CD4-positive, alpha-beta T cell treated with Interleukin-6 at 100 ng/mL for 8 hours (primary cell): ENCODE results near the gene CYP51A1.
"Not testable (repeated sequence)": the region's sequence is repeated elsewhere in the genome, so short reads cannot be mapped to it uniquely, and the experiment has no call there.

Experiments
- DNase-seq: peaks from one replicate; pipeline ENCODE4 v3.0.0-alpha.2; 2020; ENCODE audit warnings: mixed read lengths, low spot score

The CYP51A1 gene

DNA sequence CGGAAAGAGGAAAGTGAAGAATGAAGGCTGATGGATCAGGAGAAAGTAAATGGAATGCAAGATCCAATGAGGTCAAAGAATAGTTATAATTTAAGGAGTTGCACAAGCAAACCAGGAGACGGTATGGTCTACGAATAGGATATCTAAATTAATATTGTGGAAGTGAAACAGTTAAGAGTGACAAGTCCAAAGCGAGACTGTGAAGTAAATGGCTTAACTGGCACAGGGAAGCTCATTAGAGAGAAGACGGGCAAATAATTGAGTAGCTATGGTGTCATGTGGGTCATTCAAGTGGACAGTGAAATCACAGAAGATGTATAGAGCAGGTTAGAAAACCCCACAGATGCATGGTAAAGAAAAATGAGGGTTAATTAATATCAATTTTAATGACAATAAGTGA, 3.2 kb downstream of the CYP51A1 start:
- DNase-seq: no peak

DNA sequence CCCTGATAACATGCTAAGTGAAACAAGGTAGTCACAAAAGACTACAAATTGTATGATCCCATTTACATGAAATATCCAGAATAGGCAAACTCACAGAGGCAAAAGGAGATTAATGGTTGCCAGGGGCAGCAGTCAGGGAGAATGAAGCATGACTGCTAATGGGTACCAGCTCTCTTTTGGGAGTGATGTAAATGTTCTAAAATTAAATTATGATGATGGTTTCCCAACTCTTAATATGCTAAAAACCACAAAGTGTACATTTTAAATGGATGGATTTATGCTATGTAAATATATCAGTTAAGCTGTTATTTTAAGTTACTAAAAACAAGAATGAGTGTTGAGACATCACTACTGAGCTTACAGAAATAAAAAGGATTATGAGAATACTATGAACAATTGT, 12.6 kb downstream of the CYP51A1 start:
- no peak for DNase-seq

DNA sequence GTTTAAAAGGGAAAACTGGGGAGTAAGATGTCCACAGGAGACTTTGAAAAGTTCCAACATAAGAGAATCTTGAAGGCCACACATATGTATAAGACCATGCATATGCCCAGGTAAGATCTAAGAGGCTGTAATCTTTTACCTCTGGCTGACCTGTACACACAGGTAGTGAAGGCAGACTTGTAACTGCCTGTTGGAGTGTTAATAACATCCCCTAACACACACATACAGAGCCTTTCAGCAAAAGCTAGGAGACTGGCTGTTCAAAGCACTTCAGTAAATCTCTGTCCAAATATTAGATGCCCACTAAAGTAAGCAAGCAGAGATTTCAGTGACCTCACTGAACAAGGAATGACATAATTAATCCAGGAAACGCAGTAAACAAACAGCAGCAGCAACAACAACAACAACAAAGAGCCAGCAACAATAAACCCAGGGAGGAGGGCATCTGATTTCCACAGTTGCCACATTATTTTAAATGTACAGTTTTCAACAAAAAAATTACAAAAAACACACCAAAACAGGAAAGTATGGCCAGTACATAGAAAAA, 15.0 kb downstream of the CYP51A1 start:
- no peak for DNase-seq

DNA sequence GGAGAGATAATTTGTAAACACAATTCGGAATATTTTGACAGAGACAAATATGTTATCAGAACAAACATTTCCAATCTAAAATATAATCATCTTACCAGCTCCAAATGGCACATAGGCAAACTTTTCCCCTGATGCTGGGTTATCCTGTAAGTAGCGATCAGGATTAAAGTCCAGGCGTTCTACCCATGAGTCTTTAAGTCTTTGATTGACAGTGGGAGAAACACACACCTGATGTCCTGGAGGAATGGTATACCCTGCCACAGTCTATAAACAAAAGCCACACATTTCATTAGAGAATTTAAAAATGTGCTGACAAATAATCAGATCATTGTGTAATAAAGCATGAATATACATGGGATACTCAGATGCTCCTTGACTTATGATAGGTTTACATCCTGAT, 17.3 kb downstream of the CYP51A1 start:
- DNase-seq: no peak

DNA sequence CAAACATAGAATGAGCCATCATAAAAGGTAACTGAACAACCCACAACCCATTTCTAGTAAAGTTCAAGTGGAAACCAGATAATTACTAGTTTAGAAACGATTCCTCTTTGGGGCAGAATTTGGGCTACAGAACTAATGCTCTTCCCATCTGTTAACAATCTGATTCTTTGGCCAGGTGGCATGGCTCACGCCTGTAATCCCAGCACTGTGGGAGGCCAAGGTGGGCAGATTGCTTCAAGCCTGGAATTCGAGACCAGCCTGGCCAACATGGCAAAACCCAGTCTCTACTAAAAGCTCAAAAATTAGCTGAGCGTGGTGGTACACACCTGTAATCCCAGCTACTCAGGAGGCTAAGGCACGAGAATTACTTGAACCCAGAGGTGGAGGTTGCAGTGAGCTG, 18.5 kb downstream of the CYP51A1 start:
- no peak for DNase-seq

DNA sequence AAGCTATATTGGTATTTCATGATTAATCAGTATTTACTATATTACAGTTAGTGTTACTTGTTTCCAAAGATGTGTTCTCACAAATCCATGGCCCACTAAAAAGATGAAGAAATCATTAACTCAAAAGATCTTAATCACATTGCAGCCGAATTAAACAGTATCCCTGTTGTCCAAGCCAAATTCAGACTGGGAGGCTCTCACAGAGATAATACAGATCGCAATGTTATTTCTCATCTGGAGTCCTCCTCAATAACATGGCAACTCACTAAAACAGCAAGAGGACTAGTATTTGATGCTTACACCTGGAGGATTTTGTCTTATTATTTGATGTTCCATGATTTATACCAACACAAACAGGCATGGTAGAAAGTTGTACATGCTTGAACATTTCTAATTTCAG, 23.4 kb downstream of the CYP51A1 start:
- no peak for DNase-seq

DNA sequence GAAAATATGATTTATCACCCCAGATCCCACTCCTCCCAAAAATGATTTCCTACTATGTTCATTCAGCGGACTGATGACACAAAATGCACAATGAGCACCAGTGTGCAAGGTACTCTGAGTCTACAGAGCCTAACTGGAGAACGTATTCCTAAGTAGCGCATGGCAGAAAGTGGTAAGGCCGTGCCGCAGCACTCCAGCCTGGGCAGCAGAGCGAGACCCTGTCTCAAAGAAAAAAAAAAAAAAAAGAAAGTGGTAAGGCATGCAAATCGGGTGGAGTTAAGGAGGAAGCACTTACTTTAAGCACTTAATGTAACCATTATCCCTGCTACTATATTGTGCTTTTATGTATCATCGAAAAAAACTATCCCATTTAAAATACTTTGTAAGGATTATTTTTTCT, 25.5 kb downstream of the CYP51A1 start:
- DNase-seq: no peak

DNA sequence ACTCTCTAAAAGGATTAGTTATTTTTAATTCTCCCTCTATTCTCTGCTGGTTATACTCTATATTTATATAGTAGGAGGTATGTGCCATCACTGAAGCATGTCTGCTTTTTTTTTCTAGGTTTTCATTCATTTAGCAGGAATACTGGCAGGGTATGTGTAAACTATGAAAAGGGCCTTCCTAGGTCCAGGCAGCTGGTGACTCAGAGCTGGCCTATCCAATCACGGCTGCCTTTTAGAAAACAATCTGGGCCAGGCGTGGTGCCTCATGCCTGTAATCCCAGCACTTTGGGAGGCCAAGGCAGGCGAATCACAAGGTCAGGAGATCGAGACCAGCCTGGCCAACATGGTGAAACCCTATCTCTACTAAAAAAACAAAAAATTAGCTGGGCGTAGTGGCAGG, 31.4 kb downstream of the CYP51A1 start:
- not testable (repeated sequence) for DNase-seq

DNA sequence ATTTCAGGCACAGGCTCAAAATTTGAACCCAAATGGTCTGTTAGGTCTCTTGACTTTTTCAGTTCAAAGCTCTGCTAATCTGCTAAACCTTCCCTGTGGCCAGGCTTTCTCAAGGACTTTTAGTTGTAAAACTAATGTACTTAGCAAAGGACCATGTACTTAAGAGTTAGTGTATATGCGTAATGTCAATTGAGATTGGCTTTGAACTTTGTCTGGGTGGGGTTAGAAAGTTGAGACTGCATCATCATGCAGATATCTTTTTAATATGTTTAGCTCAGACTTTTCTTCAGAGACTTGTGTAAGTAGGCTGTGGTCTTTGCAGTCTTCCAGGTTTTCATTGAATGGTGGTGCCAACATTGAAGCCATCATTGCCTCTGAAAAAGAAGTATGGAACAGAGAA, 33.7 kb downstream of the CYP51A1 start:
- no peak for DNase-seq

DNA sequence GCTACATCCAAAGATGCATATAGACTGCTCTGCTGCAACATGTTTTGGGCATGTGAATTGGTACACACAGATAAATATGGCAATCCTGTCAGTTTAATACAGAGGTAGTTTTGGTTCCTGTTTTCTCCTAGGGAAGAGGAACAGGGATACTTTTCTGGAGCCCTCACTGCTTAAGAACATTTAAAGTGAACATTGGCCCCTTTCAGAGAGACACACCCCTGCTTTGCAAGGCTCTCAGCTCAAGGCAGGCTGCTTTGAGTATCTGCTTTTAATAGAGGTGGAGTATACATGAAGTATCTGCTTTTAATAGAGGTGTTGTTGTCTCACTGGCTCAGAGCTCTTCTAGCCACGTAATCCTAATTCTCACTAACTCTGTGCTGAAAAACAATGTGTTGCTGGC, 38.9 kb downstream of the CYP51A1 start:
- no peak for DNase-seq

DNA sequence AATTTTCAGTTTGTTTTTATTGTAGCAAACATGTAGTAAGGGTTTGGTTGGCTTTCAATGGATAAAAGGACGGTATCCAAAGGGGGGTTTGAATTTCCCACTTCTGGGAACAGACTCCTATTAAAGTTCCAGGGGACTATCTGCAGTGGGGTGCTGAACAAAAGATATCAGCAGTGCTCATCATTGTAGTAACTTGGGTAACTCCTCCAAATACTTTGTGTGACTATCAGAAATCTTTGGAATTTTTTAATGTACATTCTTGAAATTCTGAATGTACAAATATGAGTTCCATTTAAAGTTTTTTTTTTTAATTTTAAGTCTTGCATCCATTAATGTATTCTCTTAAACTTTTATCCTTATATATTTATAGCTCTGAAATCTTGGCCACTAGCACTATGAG, 42.1 kb downstream of the CYP51A1 start:
- no peak for DNase-seq

DNA sequence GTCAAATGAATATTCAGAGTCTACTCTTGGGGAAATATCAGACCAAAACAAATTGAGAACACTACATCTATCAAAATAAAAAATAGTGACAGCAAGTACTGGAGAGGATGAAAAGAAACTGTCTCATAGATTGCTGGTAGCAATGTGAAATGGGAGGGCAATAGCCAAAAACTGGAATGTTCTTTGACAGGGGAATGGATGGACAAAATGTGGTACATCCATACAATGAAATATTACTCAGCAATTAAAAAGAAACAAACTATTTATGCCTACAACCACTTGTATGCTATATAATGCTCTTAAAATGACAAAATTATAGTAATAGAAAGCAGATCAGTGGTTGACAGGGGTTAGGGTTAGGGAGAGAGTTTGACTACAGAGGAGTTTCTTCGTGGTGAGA, 46.0 kb downstream of the CYP51A1 start:
- no peak for DNase-seq

DNA sequence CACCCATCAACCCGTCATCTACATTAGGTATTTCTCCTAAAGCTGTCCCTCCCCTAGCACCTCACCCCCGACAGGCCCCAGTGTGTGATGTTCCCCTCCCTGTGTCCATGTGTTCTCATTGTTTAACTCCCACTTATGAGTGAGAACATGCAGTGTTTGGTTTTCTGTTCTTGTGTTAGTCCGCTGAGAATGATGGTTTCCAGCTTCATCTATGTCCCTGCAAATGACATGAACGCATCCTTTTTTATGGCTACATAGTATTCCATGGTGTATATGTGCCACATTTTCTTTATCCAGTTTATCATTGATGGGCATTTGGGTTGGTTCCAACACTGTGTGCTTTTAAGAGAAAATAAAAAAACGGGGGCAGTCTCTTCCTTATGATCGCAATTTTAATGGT, 50.4 kb downstream of the CYP51A1 start:
- not testable (repeated sequence) for DNase-seq

DNA sequence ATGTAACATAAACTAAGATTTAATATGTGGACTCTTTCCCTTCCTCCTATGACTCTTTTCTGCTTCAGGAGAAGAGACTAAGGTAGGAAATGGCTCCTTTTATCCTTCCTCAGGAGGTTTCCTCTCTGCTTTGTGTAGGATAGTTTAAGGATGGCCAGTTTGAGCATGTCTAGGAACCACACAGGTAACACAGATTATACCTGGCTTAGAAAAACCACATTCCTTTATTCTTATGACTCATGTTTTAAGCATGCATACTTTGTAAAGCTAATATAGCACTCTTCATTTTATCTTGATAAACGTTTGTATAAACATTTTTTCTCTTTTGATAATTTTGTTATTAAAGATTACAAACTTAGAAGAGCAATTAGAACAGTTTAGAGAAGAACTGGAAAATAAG, 57.8 kb downstream of the CYP51A1 start:
- no peak for DNase-seq

DNA sequence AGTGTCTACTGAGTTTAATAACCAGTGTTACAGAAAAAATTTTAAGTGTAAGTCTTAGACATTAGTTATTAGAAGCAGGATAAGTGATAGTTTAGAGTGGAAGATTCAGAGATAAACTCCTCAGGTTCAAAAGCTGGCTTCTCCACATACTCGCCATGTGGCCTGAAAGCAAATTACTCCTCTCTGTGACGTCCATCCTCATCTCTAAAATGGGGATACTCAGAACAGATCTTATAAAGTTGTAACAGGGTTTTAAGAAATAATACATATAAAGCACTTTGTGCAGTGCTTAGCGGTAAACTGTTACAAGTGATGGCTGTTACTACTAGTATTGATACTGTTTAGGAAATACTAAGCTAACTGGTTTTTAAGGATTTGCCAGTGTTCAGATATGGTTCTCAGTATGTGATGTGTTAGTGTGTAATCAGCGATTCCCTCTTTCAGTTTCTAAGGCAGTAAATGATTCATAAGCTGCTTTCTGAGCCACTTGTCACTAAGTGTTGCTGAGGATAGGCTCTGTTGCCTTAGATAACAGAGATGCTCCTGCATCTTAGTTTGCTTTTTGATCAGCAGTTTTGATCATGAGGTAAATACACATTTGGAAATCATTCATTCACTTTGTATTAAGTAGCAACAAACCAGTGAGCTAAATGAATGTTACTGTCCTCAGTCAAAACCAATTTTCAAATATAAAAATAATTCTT, 58.7 kb downstream of the CYP51A1 start:
- no peak for DNase-seq

DNA sequence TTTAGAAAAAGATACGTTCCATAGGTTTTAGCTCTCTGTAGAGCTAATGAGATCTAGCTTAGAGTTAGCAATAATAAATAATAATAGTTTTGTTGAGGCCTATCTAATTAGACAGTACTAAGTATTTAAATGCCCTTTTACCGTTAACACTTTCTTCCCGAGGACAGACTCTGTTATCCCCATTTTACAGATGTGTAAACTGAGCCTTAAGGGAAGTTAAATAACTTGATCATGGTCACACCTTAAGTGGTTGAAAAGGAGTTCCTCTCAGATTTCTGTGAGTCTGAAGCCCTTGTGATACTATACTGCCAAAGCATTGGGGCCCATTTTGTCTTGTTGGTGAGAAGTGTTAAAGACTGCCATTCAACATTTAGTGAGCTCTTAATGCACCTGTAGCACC, 61.6 kb downstream of the CYP51A1 start:
- DNase-seq: no peak

DNA sequence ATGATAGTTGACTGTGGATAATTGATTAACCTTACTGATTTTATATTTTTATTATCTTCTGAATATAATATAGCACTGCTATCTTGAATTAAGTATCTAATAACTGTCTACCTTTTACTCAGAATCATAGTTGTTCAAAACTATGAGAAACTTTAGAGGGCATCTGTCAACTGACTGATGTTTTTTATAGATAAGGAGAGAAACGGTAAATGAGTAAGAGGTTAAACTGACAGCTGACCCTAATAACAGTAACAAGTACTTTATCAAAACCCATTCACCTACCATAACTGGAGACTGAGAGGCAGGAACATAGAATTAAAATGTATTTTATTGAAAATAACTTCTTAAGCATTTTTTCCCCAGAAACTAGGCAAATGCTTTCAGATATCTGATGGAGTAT, 62.2 kb downstream of the CYP51A1 start:
- no peak for DNase-seq

DNA sequence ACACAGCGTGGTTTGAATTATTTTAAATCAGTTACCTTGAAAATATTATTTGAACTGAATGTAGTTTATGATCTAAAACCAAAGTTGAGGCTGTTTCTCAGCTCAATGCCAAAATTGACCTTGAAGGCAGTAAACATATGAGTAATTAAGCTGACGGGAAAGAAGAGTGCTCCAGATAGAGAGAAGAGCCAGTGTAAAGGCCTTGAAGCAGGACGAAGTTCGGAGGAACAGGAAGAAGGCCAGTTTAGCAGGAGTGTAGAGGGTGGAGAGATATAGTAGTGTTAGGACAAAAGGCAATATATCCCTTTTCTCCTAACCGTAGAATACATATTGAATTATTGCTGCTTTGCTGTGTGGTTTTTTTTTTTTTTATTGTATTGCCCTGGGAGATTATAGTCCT, 63.2 kb downstream of the CYP51A1 start:
- no peak for DNase-seq

DNA sequence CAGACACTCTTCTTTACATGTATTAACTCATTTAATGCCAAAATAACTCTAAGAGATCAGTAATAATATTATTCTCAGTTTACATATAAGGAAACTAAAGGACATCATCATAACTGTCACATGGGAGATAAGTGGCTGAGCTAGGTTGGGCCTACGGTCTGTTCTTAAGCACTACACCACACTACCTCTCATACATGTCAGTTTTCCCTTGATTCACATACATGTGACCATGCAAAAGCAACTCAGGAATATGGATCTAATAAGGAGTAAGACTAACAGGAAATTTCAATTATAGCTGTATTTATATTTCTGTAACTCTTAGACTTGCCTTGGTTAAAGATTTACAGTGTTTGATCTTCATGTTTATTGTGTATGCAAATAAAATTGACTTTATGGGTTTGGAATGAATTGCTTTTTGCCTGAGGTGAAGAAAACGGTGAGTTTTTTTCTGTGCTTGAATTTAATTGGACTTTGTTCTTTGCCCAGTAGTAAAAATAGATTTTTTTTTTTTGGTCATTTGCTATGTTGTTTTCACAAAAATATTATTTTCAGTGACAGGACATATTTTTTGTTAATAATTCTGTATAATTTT, 69.7 kb downstream of the CYP51A1 start:
- no peak for DNase-seq
